ENCODE data around the gene CFAP46.

DNA sequence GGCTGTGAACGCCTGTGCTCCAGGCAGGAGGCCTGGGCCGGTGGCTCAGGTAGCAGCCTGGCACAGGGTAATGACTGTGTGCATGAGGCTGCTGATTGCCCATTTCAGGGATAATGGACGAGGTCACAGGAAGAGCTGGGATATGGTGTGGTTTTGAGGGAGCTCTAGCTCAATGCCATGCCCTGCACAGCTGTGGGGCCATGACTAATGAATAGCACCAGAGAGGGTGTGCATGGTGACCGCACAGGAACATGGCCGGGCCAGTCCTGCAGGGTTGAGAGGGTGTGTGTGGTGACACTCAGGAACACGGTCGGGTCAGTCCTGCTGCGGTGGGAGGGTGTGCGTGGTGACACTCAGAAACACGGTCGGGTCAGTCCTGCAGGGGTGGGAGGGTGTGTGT, 178.3 kb downstream of the CFAP46 start:
- TF ChIP-seq, protein P1, sequence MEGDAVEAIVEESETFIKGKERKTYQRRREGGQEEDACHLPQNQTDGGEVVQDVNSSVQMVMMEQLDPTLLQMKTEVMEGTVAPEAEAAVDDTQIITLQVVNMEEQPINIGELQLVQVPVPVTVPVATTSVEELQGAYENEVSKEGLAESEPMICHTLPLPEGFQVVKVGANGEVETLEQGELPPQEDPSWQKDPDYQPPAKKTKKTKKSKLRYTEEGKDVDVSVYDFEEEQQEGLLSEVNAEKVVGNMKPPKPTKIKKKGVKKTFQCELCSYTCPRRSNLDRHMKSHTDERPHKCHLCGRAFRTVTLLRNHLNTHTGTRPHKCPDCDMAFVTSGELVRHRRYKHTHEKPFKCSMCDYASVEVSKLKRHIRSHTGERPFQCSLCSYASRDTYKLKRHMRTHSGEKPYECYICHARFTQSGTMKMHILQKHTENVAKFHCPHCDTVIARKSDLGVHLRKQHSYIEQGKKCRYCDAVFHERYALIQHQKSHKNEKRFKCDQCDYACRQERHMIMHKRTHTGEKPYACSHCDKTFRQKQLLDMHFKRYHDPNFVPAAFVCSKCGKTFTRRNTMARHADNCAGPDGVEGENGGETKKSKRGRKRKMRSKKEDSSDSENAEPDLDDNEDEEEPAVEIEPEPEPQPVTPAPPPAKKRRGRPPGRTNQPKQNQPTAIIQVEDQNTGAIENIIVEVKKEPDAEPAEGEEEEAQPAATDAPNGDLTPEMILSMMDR (IDR thresholded peaks at IDR 0.05): no peak
- TF ChIP-seq POLR2A (IDR thresholded peaks at IDR 0.05): no peak

All from Peyer's patch (tissue), 4 donors.